Measurements from ENCODE around the gene PCDHGA3.
"Not testable (repeated sequence)": the region's sequence is repeated elsewhere in the genome, so short reads cannot be mapped to it uniquely, and the experiment has no call there.

The PCDHGA3 gene

GRCh38 chr5:141322261-141322660 lies 21.4 kb upstream of the PCDHGA3 start:
- Histone ChIP-seq H3K9ac (ENCODE audit: low read length in 5 of 5) (no peak overlapping the region), H3K27ac (ENCODE audit: low read depth, low read length) (no peak overlapping the region), H3K9me3 (ENCODE audit: control insufficient read depth in 5 of 5, low read length in 5 of 5) (peaks cover 22 to 40% (median 31%) of the 10 kb centered on the region in 5 donors), H3K4me3 (ENCODE audit: low read depth in 1 of 5, low read length in 5 of 5) (no peak overlapping the region), H3K27me3 (ENCODE audit: control insufficient read depth in 5 of 5, insufficient read depth in 4 of 5, low read length in 5 of 5) (no peaks in the 10 kb centered on the region), H3K36me3 (ENCODE audit: control insufficient read depth in 5 of 5, insufficient read depth in 5 of 5, low read length in 5 of 5) (peaks cover 5 to 20% (median 12%) of the 10 kb centered on the region in 5 donors), H3K4me1 (ENCODE audit: control insufficient read depth in 5 of 5, insufficient read depth in 5 of 5, low read length in 5 of 5) (peaks cover 0 to 28% (median 14%) of the 10 kb centered on the region in 5 donors)

GRCh38 chr5:141326088-141326854 lies 17.4 kb upstream of the PCDHGA3 start:
- H3K27ac ChIP-seq (ENCODE audit: low read depth, low read length): no peak overlapping the region
- H3K9ac ChIP-seq (ENCODE audit: low read length in 5 of 5): peak overlapping the region in 1 of 5 donors; percentile 45
- peaks cover 0 to 12% (median 2%) of the 10 kb centered on the region in 5 donors for H3K4me1 ChIP-seq (ENCODE audit: control insufficient read depth in 5 of 5, insufficient read depth in 5 of 5, low read length in 5 of 5)
- peaks cover 11 to 35% (median 26%) of the 10 kb centered on the region in 5 donors for H3K9me3 ChIP-seq (ENCODE audit: control insufficient read depth in 5 of 5, low read length in 5 of 5)
- H3K4me3 ChIP-seq (ENCODE audit: low read depth in 1 of 5, low read length in 5 of 5): peak overlapping the region; percentile 56 to 81 (median 70)
- no peaks in the 10 kb centered on the region for H3K36me3 ChIP-seq (ENCODE audit: control insufficient read depth in 5 of 5, insufficient read depth in 5 of 5, low read length in 5 of 5)
- H3K27me3 ChIP-seq (ENCODE audit: control insufficient read depth in 5 of 5, insufficient read depth in 4 of 5, low read length in 5 of 5): peaks cover 0 to 13% (median 0%) of the 10 kb centered on the region in 5 donors

GRCh38 chr5:141328231-141328630 lies 15.4 kb upstream of the PCDHGA3 start:
- no peaks in the 10 kb centered on the region for H3K36me3 ChIP-seq (ENCODE audit: control insufficient read depth in 5 of 5, insufficient read depth in 5 of 5, low read length in 5 of 5)
- peaks cover 0 to 19% (median 2%) of the 10 kb centered on the region in 5 donors for H3K27me3 ChIP-seq (ENCODE audit: control insufficient read depth in 5 of 5, insufficient read depth in 4 of 5, low read length in 5 of 5)
- H3K9me3 ChIP-seq (ENCODE audit: control insufficient read depth in 5 of 5, low read length in 5 of 5): peaks cover 16 to 51% (median 35%) of the 10 kb centered on the region in 5 donors
- H3K27ac ChIP-seq (ENCODE audit: low read depth, low read length): no peak overlapping the region
- peaks cover 0 to 9% (median 0%) of the 10 kb centered on the region in 5 donors for H3K4me1 ChIP-seq (ENCODE audit: control insufficient read depth in 5 of 5, insufficient read depth in 5 of 5, low read length in 5 of 5)
- peak overlapping the region in 1 of 5 donors; percentile 7 for H3K4me3 ChIP-seq (ENCODE audit: low read depth in 1 of 5, low read length in 5 of 5)
- no peak overlapping the region for H3K9ac ChIP-seq (ENCODE audit: low read length in 5 of 5)

- Histone ChIP-seq H3K4me1 (ENCODE audit: control insufficient read depth in 5 of 5, insufficient read depth in 5 of 5, low read length in 5 of 5) (peaks cover 0 to 9% (median 0%) of the 10 kb centered on the region in 5 donors), H3K36me3 (ENCODE audit: control insufficient read depth in 5 of 5, insufficient read depth in 5 of 5, low read length in 5 of 5) (no peaks in the 10 kb centered on the region), H3K27ac (ENCODE audit: low read depth, low read length) (no peak within 1 kb of the TSS), H3K9me3 (ENCODE audit: control insufficient read depth in 5 of 5, low read length in 5 of 5) (peaks cover 16 to 56% (median 43%) of the 10 kb centered on the region in 5 donors), H3K27me3 (ENCODE audit: control insufficient read depth in 5 of 5, insufficient read depth in 4 of 5, low read length in 5 of 5) (peaks cover 0 to 19% (median 3%) of the 10 kb centered on the region in 5 donors), H3K4me3 (ENCODE audit: low read depth in 1 of 5, low read length in 5 of 5) (peak within 1 kb of the TSS; percentile 19 to 45 (median 39)), H3K9ac (ENCODE audit: low read length in 5 of 5) (no peak within 1 kb of the TSS)
These were observed 13.1 kb upstream of the PCDHGA3 start, which contains the start of gene PCDHGA1 for GRCh38 chr5:141330299-141331080. Gene PCDHGA1 (plus strand): TSS chr5:141330514.

- not testable (repeated sequence) for H3K4me1 ChIP-seq (ENCODE audit: control insufficient read depth in 5 of 5, insufficient read depth in 5 of 5, low read length in 5 of 5); H3K9ac ChIP-seq (ENCODE audit: low read length in 5 of 5); H3K27ac ChIP-seq (ENCODE audit: low read depth, low read length); H3K36me3 ChIP-seq (ENCODE audit: control insufficient read depth in 5 of 5, insufficient read depth in 5 of 5, low read length in 5 of 5)
- peak overlapping the region in 1 of 5 donors; percentile 6 for H3K4me3 ChIP-seq (ENCODE audit: low read depth in 1 of 5, low read length in 5 of 5)
- H3K27me3 ChIP-seq (ENCODE audit: control insufficient read depth in 5 of 5, insufficient read depth in 4 of 5, low read length in 5 of 5): peaks cover 0 to 19% (median 3%) of the 10 kb centered on the region in 5 donors
- H3K9me3 ChIP-seq (ENCODE audit: control insufficient read depth in 5 of 5, low read length in 5 of 5): peaks cover 19 to 57% (median 39%) of the 10 kb centered on the region in 5 donors
These were observed 11.1 kb upstream of the PCDHGA3 start for GRCh38 chr5:141332571-141332970.

GRCh38 chr5:141338538-141339306 lies 4.9 kb upstream of the PCDHGA3 start, which contains the start of gene PCDHGA2:
Gene PCDHGA2 (plus strand): TSS chr5:141338760.
- Histone ChIP-seq H3K27me3 (ENCODE audit: control insufficient read depth in 5 of 5, insufficient read depth in 4 of 5, low read length in 5 of 5) (peaks cover 0 to 14% (median 2%) of the 10 kb centered on the region in 5 donors), H3K9ac (ENCODE audit: low read length in 5 of 5) (no peak within 1 kb of the TSS), H3K27ac (ENCODE audit: low read depth, low read length) (no peak within 1 kb of the TSS), H3K9me3 (ENCODE audit: control insufficient read depth in 5 of 5, low read length in 5 of 5) (peaks cover 19 to 53% (median 43%) of the 10 kb centered on the region in 5 donors), H3K4me3 (ENCODE audit: low read depth in 1 of 5, low read length in 5 of 5) (peak within 1 kb of the TSS; percentile 42 to 68 (median 62)), H3K36me3 (ENCODE audit: control insufficient read depth in 5 of 5, insufficient read depth in 5 of 5, low read length in 5 of 5) (no peaks in the 10 kb centered on the region), H3K4me1 (ENCODE audit: control insufficient read depth in 5 of 5, insufficient read depth in 5 of 5, low read length in 5 of 5) (peaks cover 0 to 12% (median 9%) of the 10 kb centered on the region in 5 donors)

GRCh38 chr5:141340781-141341354 lies 2.8 kb upstream of the PCDHGA3 start:
- Histone ChIP-seq H3K27me3 (ENCODE audit: control insufficient read depth in 5 of 5, insufficient read depth in 4 of 5, low read length in 5 of 5) (peaks cover 0 to 14% (median 3%) of the 10 kb centered on the region in 5 donors), H3K4me1 (ENCODE audit: control insufficient read depth in 5 of 5, insufficient read depth in 5 of 5, low read length in 5 of 5) (peaks cover 0 to 19% (median 9%) of the 10 kb centered on the region in 5 donors), H3K4me3 (ENCODE audit: low read depth in 1 of 5, low read length in 5 of 5) (peak overlapping the region in 2 of 5 donors; percentile 28), H3K9me3 (ENCODE audit: control insufficient read depth in 5 of 5, low read length in 5 of 5) (peaks cover 33 to 69% (median 58%) of the 10 kb centered on the region in 5 donors)
- H3K9ac ChIP-seq (ENCODE audit: low read length in 5 of 5); H3K27ac ChIP-seq (ENCODE audit: low read depth, low read length); H3K36me3 ChIP-seq (ENCODE audit: control insufficient read depth in 5 of 5, insufficient read depth in 5 of 5, low read length in 5 of 5): not testable (repeated sequence)

GRCh38 chr5:141342773-141343172 lies 856 bp upstream of the PCDHGA3 start:
- H3K9me3 ChIP-seq (ENCODE audit: control insufficient read depth in 5 of 5, low read length in 5 of 5): peaks cover 26 to 64% (median 59%) of the 10 kb centered on the region in 5 donors
- peaks cover 0 to 14% (median 3%) of the 10 kb centered on the region in 5 donors for H3K27me3 ChIP-seq (ENCODE audit: control insufficient read depth in 5 of 5, insufficient read depth in 4 of 5, low read length in 5 of 5)
- peaks cover 0 to 19% (median 9%) of the 10 kb centered on the region in 5 donors for H3K4me1 ChIP-seq (ENCODE audit: control insufficient read depth in 5 of 5, insufficient read depth in 5 of 5, low read length in 5 of 5)
- peak overlapping the region in 1 of 5 donors; percentile 15 for H3K4me3 ChIP-seq (ENCODE audit: low read depth in 1 of 5, low read length in 5 of 5)
- H3K27ac ChIP-seq (ENCODE audit: low read depth, low read length): no peak overlapping the region
- no peaks in the 10 kb centered on the region for H3K36me3 ChIP-seq (ENCODE audit: control insufficient read depth in 5 of 5, insufficient read depth in 5 of 5, low read length in 5 of 5)
- no peak overlapping the region for H3K9ac ChIP-seq (ENCODE audit: low read length in 5 of 5)

- Histone ChIP-seq H3K36me3 (ENCODE audit: control insufficient read depth in 5 of 5, insufficient read depth in 5 of 5, low read length in 5 of 5) (no peaks in the 10 kb centered on the region), H3K27me3 (ENCODE audit: control insufficient read depth in 5 of 5, insufficient read depth in 4 of 5, low read length in 5 of 5) (peaks cover 0 to 15% (median 3%) of the 10 kb centered on the region in 5 donors), H3K4me3 (ENCODE audit: low read depth in 1 of 5, low read length in 5 of 5) (peak overlapping the region; percentile 52 to 67 (median 61)), H3K27ac (ENCODE audit: low read depth, low read length) (no peak overlapping the region), H3K9me3 (ENCODE audit: control insufficient read depth in 5 of 5, low read length in 5 of 5) (peaks cover 29 to 65% (median 54%) of the 10 kb centered on the region in 5 donors), H3K4me1 (ENCODE audit: control insufficient read depth in 5 of 5, insufficient read depth in 5 of 5, low read length in 5 of 5) (peaks cover 0 to 15% (median 5%) of the 10 kb centered on the region in 5 donors), H3K9ac (ENCODE audit: low read length in 5 of 5) (peak overlapping the region in 1 of 5 donors; percentile 41)
These were observed 379 bp downstream of the PCDHGA3 start for GRCh38 chr5:141343953-141344463.

Measured in subcutaneous abdominal adipose tissue (tissue), 5 donors.